Measurements from ENCODE around the gene TSPAN31.

DNA sequence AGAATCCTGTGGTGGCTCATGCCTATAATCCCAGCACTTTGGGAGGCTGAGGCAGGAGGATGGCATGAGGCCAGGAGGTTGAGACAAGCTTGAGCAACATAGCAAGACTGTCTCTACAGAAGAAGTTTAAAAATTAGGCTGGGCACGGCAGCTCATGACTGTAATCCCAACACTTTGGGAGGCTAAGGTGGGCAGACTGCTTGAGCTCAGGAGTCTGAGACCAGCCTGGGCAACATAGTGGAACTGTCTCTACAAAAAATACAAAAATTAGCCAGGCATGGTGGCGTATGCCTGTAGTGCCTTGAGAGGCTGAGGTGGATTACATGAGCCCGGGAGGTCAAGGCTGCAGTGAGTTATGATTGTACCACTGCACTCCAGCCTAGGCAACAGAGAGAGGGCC, 23.0 kb downstream of the TSPAN31 start:
- TF ChIP-seq, protein P1, sequence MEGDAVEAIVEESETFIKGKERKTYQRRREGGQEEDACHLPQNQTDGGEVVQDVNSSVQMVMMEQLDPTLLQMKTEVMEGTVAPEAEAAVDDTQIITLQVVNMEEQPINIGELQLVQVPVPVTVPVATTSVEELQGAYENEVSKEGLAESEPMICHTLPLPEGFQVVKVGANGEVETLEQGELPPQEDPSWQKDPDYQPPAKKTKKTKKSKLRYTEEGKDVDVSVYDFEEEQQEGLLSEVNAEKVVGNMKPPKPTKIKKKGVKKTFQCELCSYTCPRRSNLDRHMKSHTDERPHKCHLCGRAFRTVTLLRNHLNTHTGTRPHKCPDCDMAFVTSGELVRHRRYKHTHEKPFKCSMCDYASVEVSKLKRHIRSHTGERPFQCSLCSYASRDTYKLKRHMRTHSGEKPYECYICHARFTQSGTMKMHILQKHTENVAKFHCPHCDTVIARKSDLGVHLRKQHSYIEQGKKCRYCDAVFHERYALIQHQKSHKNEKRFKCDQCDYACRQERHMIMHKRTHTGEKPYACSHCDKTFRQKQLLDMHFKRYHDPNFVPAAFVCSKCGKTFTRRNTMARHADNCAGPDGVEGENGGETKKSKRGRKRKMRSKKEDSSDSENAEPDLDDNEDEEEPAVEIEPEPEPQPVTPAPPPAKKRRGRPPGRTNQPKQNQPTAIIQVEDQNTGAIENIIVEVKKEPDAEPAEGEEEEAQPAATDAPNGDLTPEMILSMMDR (IDR thresholded peaks at IDR 0.05) = no peak
- TF ChIP-seq POLR2A (IDR thresholded peaks at IDR 0.05) = no peak

Data from uterus (tissue), 2 donors.